ENCODE results near the gene SLC6A6. TPM values are rescaled to one million over a fixed set of nuclear protein-coding genes. Genes with fewer than 3 reads are reported as not detected.
"Not testable (repeated sequence)": the region's sequence is repeated elsewhere in the genome, so short reads cannot be mapped to it uniquely, and the experiment has no call there.

The SLC6A6 gene
- total RNA-seq, 4 donors from 2014 or later, result 14.4 to 35.7 (median 17.0) TPM

GRCh38 chr3:14404631-14405359 is 2.4 kb downstream of the SLC6A6 start:
- peak overlapping the region in 2 of 4 donors; percentile 26 to 92 for H3K27ac ChIP-seq
- peaks cover 21 to 67% (median 31%) of the 10 kb centered on the region in 3 donors for H3K4me1 ChIP-seq
- H3K36me3 ChIP-seq, result no peaks in the 10 kb centered on the region
- TF ChIP-seq CTCF (IDR thresholded peaks at IDR 0.05) (no peak), POLR2A (IDR thresholded peaks at IDR 0.05) (no peak)
- peak overlapping the region; percentile 51 to 90 (median 74) for H3K4me3 ChIP-seq
- intact Hi-C loops (cut with DNase I), result loop anchor here (5.0 kb wide), 1 partner anchor 53 kb away; no protein-coding TSS in a partner anchor
- H3K27me3 ChIP-seq, result no peaks in the 10 kb centered on the region
- DNase-seq, result no peak
- no peaks in the 10 kb centered on the region for H3K9me3 ChIP-seq
- WGBS, 2 donors, result 81 to 90% methylated on average over 6 to 9 of the region's 11 CpGs

- TF ChIP-seq POLR2A (IDR thresholded peaks at IDR 0.05), result no peak
- TF ChIP-seq CTCF (IDR thresholded peaks at IDR 0.05), result no peak
- Histone ChIP-seq H3K27ac (peak overlapping the region in 2 of 4 donors; percentile 26), H3K9me3 (no peaks in the 10 kb centered on the region), H3K27me3 (no peaks in the 10 kb centered on the region), H3K36me3 (peaks cover 0 to 5% (median 0%) of the 10 kb centered on the region in 3 donors), H3K4me3 (peak overlapping the region in 2 of 4 donors; percentile 88 to 90), H3K4me1 (peaks cover 26 to 75% (median 39%) of the 10 kb centered on the region in 3 donors)
- intact Hi-C loops (cut with DNase I), result no loop called here
- 55 to 60% methylated on average over 9 to 10 of the region's 10 CpGs for WGBS, 2 donors
- no peak for DNase-seq
These were observed 3.2 kb downstream of the SLC6A6 start for GRCh38 chr3:14405360-14406238.

GRCh38 chr3:14406336-14406735 is 3.9 kb downstream of the SLC6A6 start:
- no peak for TF ChIP-seq CTCF (IDR thresholded peaks at IDR 0.05)
- H3K36me3 ChIP-seq, result peaks cover 0 to 13% (median 0%) of the 10 kb centered on the region in 3 donors
- no peak overlapping the region for H3K27ac ChIP-seq
- DNase-seq, result no peak
- H3K4me3 ChIP-seq, result no peak overlapping the region
- no peaks in the 10 kb centered on the region for H3K9me3 ChIP-seq
- intact Hi-C loops (cut with DNase I), result no loop called here
- 72 to 87% methylated on average over 5 of the region's 5 CpGs for WGBS, 2 donors
- peaks cover 32 to 75% (median 42%) of the 10 kb centered on the region in 3 donors for H3K4me1 ChIP-seq
- no peaks in the 10 kb centered on the region for H3K27me3 ChIP-seq

- intact Hi-C loops (cut with DNase I), result no loop called here
- Histone ChIP-seq H3K27me3 (no peaks in the 10 kb centered on the region), H3K4me1 (peaks cover 33 to 71% (median 41%) of the 10 kb centered on the region in 3 donors), H3K9me3 (no peaks in the 10 kb centered on the region), H3K4me3 (no peak overlapping the region), H3K27ac (no peak overlapping the region), H3K36me3 (peaks cover 0 to 17% (median 0%) of the 10 kb centered on the region in 3 donors)
- WGBS, 2 donors, result 82 to 91% methylated on average over 3 of the region's 3 CpGs
- no peak for DNase-seq
- TF ChIP-seq CTCF (IDR thresholded peaks at IDR 0.05) (no peak), POLR2A (IDR thresholded peaks at IDR 0.05) (no peak)
These were observed 4.4 kb downstream of the SLC6A6 start for GRCh38 chr3:14406766-14407165.

GRCh38 chr3:14407203-14407602 is 4.8 kb downstream of the SLC6A6 start:
- no peak overlapping the region for H3K4me3 ChIP-seq
- DNase-seq, result no peak
- no peaks in the 10 kb centered on the region for H3K9me3 ChIP-seq
- TF ChIP-seq CTCF (IDR thresholded peaks at IDR 0.05), result no peak
- TF ChIP-seq POLR2A (IDR thresholded peaks at IDR 0.05), result no peak
- intact Hi-C loops (cut with DNase I), result no loop called here
- H3K36me3 ChIP-seq, result peaks cover 0 to 20% (median 0%) of the 10 kb centered on the region in 3 donors
- no peak overlapping the region for H3K27ac ChIP-seq
- H3K27me3 ChIP-seq, result no peaks in the 10 kb centered on the region
- WGBS, 2 donors, result 81 to 82% methylated on average over 5 of the region's 5 CpGs
- H3K4me1 ChIP-seq, result peaks cover 33 to 67% (median 38%) of the 10 kb centered on the region in 3 donors

GRCh38 chr3:14409779-14410063 is 7.3 kb downstream of the SLC6A6 start:
- intact Hi-C loops (cut with DNase I); DNase-seq; H3K9me3 ChIP-seq; H3K27ac ChIP-seq; H3K4me3 ChIP-seq; H3K27me3 ChIP-seq: not testable (repeated sequence)
- Histone ChIP-seq H3K4me1 (peaks cover 28 to 60% (median 32%) of the 10 kb centered on the region in 3 donors), H3K36me3 (peaks cover 0 to 29% (median 0%) of the 10 kb centered on the region in 3 donors)
- 91 to 100% methylated on average over 4 of the region's 6 CpGs for WGBS, 2 donors

All from esophagus squamous epithelium (tissue), 5 donors.